Liver (tissue), 3 donors: ENCODE data around the gene SERPINE2.

Experiments
- CTCF ChIP-seq: fragments of 150-350 bp; IDR thresholded peaks from 2 replicates; pipeline ENCODE4 v1.5.1; 2017; ENCODE audit warnings: improper control_type of control experiment, low read depth, low read length; ENCODE audit not compliant: missing input control
- EGR1 ChIP-seq, 2 donors: IDR thresholded peaks; 2 replicates each; pipeline ENCODE4 v1.6.1; 2016 to 2018; ENCODE audit warnings: antibody characterized with exemption in 2 of 2, low read depth in 2 of 2
- GABPA ChIP-seq, 2 donors: IDR thresholded peaks in 1 of 2; conservative IDR thresholded peaks in 1 of 2; 2 replicates each; pipeline ENCODE4 v1.6.1; 2016; ENCODE audit warnings: antibody characterized with exemption in 2 of 2, mild to moderate bottlenecking in 1 of 2, moderate library complexity in 1 of 2
- HNF4A ChIP-seq, 2 donors: conservative IDR thresholded peaks; 2 replicates each; pipeline ENCODE4 v1.6.1; 2016; ENCODE audit warnings: antibody characterized with exemption in 2 of 2, mild to moderate bottlenecking in 2 of 2
- HNF4G ChIP-seq: IDR thresholded peaks from 2 replicates; pipeline ENCODE4 v1.6.1; 2016; ENCODE audit warnings: antibody characterized with exemption
- JUND ChIP-seq, 2 donors: IDR thresholded peaks; 2 replicates each; pipeline ENCODE4 v1.6.1; 2016; ENCODE audit warnings: antibody characterized with exemption in 2 of 2
- MAX ChIP-seq: IDR thresholded peaks from 2 replicates; pipeline ENCODE4 v1.6.1; 2016; ENCODE audit warnings: antibody characterized with exemption
- RAD21 ChIP-seq, 2 donors: IDR thresholded peaks; 2 replicates each; pipeline ENCODE4 v1.6.1; 2016; ENCODE audit warnings: antibody characterized with exemption in 2 of 2, mild to moderate bottlenecking in 2 of 2
- REST ChIP-seq: IDR thresholded peaks from 2 replicates; pipeline ENCODE4 v1.6.1; 2016; ENCODE audit warnings: antibody characterized with exemption, mild to moderate bottlenecking
- SP1 ChIP-seq: IDR thresholded peaks from 2 replicates; pipeline ENCODE4 v1.6.1; 2018; ENCODE audit warnings: antibody characterized with exemption, mild to moderate bottlenecking
- TAF1 ChIP-seq: conservative IDR thresholded peaks from 2 replicates; pipeline ENCODE4 v1.6.1; 2016; ENCODE audit warnings: antibody characterized with exemption, mild to moderate bottlenecking
- YY1 ChIP-seq: IDR thresholded peaks from 2 replicates; pipeline ENCODE4 v1.6.1; 2016; ENCODE audit warnings: antibody characterized with exemption, mild to moderate bottlenecking
- ZBTB33 ChIP-seq: IDR thresholded peaks from 2 replicates; pipeline ENCODE4 v1.6.1; 2016; ENCODE audit warnings: antibody characterized with exemption
- donor health status: healthy.
- donor health status: healthy.

- TF ChIP-seq CTCF (no peak), YY1 (no peak), REST (no peak), SP1 (no peak), ZBTB33 (no peak), TAF1 (no peak), HNF4A (conservative IDR thresholded peaks at IDR 0.05) (no peak), EGR1 (IDR thresholded peaks at IDR 0.05; ENCODE audit: low read depth in 2 of 2) (no peak), RAD21 (IDR thresholded peaks at IDR 0.05) (no peak), GABPA (IDR thresholded peaks at IDR 0.05 in 1 of 2, conservative IDR thresholded peaks at IDR 0.05 in 1 of 2) (no peak), MAX (no peak), JUND (IDR thresholded peaks at IDR 0.05) (no peak), HNF4G (no peak)
Observed at GRCh38 chr2:224011837-224012236, 27.2 kb downstream of the SERPINE2 start.
